DOHH2 (cell line): ENCODE data around the gene PSMA7.

ENCODE experiments used
- EZH2phosphoT487 ChIP-seq: fragments of 200-600 bp; sonication (generic); IDR thresholded peaks from 2 replicates; pipeline ENCODE4 v1.6.1; 2017; ENCODE audit warnings: borderline replicate concordance, mild to moderate bottlenecking, antibody characterized with exemption, low read length, moderate library complexity, mixed read lengths
- TF ChIP-seq, protein P1 (sequence below): fragments of 200-600 bp; sonication (generic); IDR thresholded peaks from one replicate; pipeline ENCODE4 v1.5.1; 2014; ENCODE audit warnings: antibody characterized with exemption, mild to moderate bottlenecking, low read depth, low read length; ENCODE audit not compliant: poor library complexity, severe bottlenecking

- TF ChIP-seq, protein P1, sequence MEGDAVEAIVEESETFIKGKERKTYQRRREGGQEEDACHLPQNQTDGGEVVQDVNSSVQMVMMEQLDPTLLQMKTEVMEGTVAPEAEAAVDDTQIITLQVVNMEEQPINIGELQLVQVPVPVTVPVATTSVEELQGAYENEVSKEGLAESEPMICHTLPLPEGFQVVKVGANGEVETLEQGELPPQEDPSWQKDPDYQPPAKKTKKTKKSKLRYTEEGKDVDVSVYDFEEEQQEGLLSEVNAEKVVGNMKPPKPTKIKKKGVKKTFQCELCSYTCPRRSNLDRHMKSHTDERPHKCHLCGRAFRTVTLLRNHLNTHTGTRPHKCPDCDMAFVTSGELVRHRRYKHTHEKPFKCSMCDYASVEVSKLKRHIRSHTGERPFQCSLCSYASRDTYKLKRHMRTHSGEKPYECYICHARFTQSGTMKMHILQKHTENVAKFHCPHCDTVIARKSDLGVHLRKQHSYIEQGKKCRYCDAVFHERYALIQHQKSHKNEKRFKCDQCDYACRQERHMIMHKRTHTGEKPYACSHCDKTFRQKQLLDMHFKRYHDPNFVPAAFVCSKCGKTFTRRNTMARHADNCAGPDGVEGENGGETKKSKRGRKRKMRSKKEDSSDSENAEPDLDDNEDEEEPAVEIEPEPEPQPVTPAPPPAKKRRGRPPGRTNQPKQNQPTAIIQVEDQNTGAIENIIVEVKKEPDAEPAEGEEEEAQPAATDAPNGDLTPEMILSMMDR = no peak
- no peak for TF ChIP-seq EZH2phosphoT487
Observed at GRCh38 chr20:62171245-62171644, 28.1 kb upstream of the PSMA7 start.
